HEK293 (cell line): Measurements from ENCODE around the gene NOVA2.
A peak's percentile ranks its signal among the peaks of the same experiment; 100 is the strongest.

Experiments used
- KLF8 ChIP-seq: fragments of 450-650 bp; formaldehyde crosslinking; IDR thresholded peaks from 2 replicates; pipeline ENCODE4 v1.5.1; 2016; ENCODE audit warnings: missing biosample characterization, missing genetic modification characterization
- MZF1 ChIP-seq: fragments of 450-650 bp; formaldehyde crosslinking; IDR thresholded peaks from 2 replicates; pipeline ENCODE4 v1.5.1; 2017; ENCODE audit warnings: missing biosample characterization, missing genetic modification characterization, borderline replicate concordance
- OVOL3 ChIP-seq: fragments of 450-650 bp; formaldehyde crosslinking; IDR thresholded peaks from 2 replicates; pipeline ENCODE4 v1.5.1; 2016; ENCODE audit warnings: missing biosample characterization, missing genetic modification characterization
- SCRT2 ChIP-seq: fragments of 450-650 bp; formaldehyde crosslinking; IDR thresholded peaks from 2 replicates; pipeline ENCODE4 v1.5.1; 2016; ENCODE audit warnings: missing biosample characterization, missing genetic modification characterization
- SP7 ChIP-seq: fragments of 450-650 bp; formaldehyde crosslinking; IDR thresholded peaks from 2 replicates; pipeline ENCODE4 v1.5.1; 2016; ENCODE audit warnings: missing biosample characterization, missing genetic modification characterization
- YY1 ChIP-seq: fragments of 450-650 bp; formaldehyde crosslinking; IDR thresholded peaks from 2 replicates; pipeline ENCODE4 v1.5.1; 2018; ENCODE audit warnings: missing biosample characterization, missing genetic modification characterization
- ZFP69B ChIP-seq: fragments of 450-650 bp; formaldehyde crosslinking; IDR thresholded peaks from 2 replicates; pipeline ENCODE4 v1.5.1; 2016; ENCODE audit warnings: missing biosample characterization, missing genetic modification characterization
- ZNF112 ChIP-seq: fragments of 450-650 bp; formaldehyde crosslinking; IDR thresholded peaks from 2 replicates; pipeline ENCODE4 v1.5.0; 2017; ENCODE audit warnings: missing biosample characterization, missing genetic modification characterization
- ZNF555 ChIP-seq: fragments of 450-650 bp; formaldehyde crosslinking; conservative IDR thresholded peaks from 2 replicates; pipeline ENCODE4 v1.5.1; 2017; ENCODE audit warnings: missing biosample characterization, mild to moderate bottlenecking, missing genetic modification characterization, inconsistent platforms
- ZNF704 ChIP-seq: fragments of 450-650 bp; formaldehyde crosslinking; IDR thresholded peaks from 2 replicates; pipeline ENCODE4 v1.5.1; 2016; ENCODE audit warnings: missing biosample characterization, missing genetic modification characterization
- ZNF747 ChIP-seq: fragments of 450-650 bp; formaldehyde crosslinking; IDR thresholded peaks from 2 replicates; pipeline ENCODE4 v1.5.1; 2016; ENCODE audit warnings: missing biosample characterization, missing genetic modification characterization
- ZNF768 ChIP-seq: fragments of 450-650 bp; formaldehyde crosslinking; IDR thresholded peaks from 2 replicates; pipeline ENCODE4 v1.5.1; 2018; ENCODE audit warnings: missing biosample characterization, mild to moderate bottlenecking, missing genetic modification characterization
- TF ChIP-seq, protein P1 (sequence below): fragments of 450-650 bp; formaldehyde crosslinking; IDR thresholded peaks from 2 replicates; pipeline ENCODE4 v1.5.1; 2016; ENCODE audit warnings: missing biosample characterization, missing genetic modification characterization
- TF ChIP-seq, protein P2 (sequence below): fragments of 450-650 bp; formaldehyde crosslinking; IDR thresholded peaks from 2 replicates; pipeline ENCODE4 v1.5.1; 2016; ENCODE audit warnings: missing biosample characterization, missing genetic modification characterization
- TF ChIP-seq, protein P3 (sequence below): fragments of 450-650 bp; formaldehyde crosslinking; optimal IDR thresholded peaks from 2 replicates; pipeline ENCODE3; 2016; ENCODE audit warnings: missing biosample characterization, mild to moderate bottlenecking, missing genetic modification characterization
- TF ChIP-seq, protein P4 (sequence below): fragments of 450-650 bp; formaldehyde crosslinking; IDR thresholded peaks from 2 replicates; pipeline ENCODE4 v1.5.1; 2016; ENCODE audit warnings: missing biosample characterization, missing genetic modification characterization
- TF ChIP-seq, protein P5 (sequence below): fragments of 450-650 bp; formaldehyde crosslinking; IDR thresholded peaks from 2 replicates; pipeline ENCODE4 v1.5.1; 2016; ENCODE audit warnings: missing biosample characterization, missing genetic modification characterization, borderline replicate concordance
- TF ChIP-seq, protein P6 (sequence below): fragments of 450-650 bp; formaldehyde crosslinking; conservative IDR thresholded peaks from 2 replicates; pipeline ENCODE4 v1.5.1; 2016; ENCODE audit warnings: low read depth, missing biosample characterization, missing genetic modification characterization

NOVA2 gene

GRCh38 chr19:45927565-45928261 is 46.0 kb downstream of the NOVA2 start (continued):
- TF ChIP-seq, protein P1, sequence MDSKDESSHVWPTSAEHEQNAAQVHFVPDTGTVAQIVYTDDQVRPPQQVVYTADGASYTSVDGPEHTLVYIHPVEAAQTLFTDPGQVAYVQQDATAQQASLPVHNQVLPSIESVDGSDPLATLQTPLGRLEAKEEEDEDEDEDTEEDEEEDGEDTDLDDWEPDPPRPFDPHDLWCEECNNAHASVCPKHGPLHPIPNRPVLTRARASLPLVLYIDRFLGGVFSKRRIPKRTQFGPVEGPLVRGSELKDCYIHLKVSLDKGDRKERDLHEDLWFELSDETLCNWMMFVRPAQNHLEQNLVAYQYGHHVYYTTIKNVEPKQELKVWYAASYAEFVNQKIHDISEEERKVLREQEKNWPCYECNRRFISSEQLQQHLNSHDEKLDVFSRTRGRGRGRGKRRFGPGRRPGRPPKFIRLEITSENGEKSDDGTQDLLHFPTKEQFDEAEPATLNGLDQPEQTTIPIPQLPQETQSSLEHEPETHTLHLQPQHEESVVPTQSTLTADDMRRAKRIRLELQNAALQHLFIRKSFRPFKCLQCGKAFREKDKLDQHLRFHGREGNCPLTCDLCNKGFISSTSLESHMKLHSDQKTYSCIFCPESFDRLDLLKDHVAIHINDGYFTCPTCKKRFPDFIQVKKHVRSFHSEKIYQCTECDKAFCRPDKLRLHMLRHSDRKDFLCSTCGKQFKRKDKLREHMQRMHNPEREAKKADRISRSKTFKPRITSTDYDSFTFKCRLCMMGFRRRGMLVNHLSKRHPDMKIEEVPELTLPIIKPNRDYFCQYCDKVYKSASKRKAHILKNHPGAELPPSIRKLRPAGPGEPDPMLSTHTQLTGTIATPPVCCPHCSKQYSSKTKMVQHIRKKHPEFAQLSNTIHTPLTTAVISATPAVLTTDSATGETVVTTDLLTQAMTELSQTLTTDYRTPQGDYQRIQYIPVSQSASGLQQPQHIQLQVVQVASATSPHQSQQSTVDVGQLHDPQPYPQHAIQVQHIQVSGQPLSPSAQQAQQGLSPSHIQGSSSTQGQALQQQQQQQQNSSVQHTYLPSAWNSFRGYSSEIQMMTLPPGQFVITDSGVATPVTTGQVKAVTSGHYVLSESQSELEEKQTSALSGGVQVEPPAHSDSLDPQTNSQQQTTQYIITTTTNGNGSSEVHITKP (tag by site-specific recombination) = no peak; the same call in 1 of the 2 replicates
- TF ChIP-seq ZFP69B = no peak
- TF ChIP-seq ZNF747 (tag by site-specific recombination) = no peak
- peak; percentile 40; the same call in 1 of the 2 replicates for TF ChIP-seq KLF8 (tag by site-specific recombination)
- TF ChIP-seq MZF1 (tag by site-specific recombination) = no peak
- no peak for TF ChIP-seq ZNF112 (tag by site-specific recombination)
- no peak for TF ChIP-seq ZNF555 (tag by site-specific recombination)
- TF ChIP-seq OVOL3 (tag by site-specific recombination) = no peak
- TF ChIP-seq, protein P2, sequence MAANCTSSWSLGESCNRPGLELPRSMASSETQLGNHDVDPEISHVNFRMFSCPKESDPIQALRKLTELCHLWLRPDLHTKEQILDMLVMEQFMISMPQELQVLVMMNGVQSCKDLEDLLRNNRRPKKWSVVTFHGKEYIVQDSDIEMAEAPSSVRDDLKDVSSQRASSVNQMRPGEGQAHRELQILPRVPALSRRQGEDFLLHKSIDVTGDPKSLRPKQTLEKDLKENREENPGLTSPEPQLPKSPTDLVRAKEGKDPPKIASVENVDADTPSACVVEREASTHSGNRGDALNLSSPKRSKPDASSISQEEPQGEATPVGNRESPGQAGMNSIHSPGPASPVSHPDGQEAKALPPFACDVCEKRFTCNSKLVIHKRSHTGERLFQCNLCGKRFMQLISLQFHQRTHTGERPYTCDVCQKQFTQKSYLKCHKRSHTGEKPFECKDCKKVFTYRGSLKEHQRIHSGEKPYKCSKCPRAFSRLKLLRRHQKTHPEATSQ (tag by site-specific recombination) = no peak
- TF ChIP-seq SP7 (tag by site-specific recombination) = peak; percentile 60
- no peak for TF ChIP-seq SCRT2 (tag by site-specific recombination)
- no peak for TF ChIP-seq ZNF704 (tag by site-specific recombination)
- no peak for TF ChIP-seq ZNF768 (tag by site-specific recombination)
- no peak for TF ChIP-seq YY1 (tag by site-specific recombination)
- TF ChIP-seq, protein P3, sequence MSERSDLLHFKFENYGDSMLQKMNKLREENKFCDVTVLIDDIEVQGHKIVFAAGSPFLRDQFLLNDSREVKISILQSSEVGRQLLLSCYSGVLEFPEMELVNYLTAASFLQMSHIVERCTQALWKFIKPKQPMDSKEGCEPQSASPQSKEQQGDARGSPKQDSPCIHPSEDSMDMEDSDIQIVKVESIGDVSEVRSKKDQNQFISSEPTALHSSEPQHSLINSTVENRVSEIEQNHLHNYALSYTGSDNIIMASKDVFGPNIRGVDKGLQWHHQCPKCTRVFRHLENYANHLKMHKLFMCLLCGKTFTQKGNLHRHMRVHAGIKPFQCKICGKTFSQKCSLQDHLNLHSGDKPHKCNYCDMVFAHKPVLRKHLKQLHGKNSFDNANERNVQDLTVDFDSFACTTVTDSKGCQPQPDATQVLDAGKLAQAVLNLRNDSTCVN (tag by site-specific recombination) = no peak
- TF ChIP-seq, protein P4, sequence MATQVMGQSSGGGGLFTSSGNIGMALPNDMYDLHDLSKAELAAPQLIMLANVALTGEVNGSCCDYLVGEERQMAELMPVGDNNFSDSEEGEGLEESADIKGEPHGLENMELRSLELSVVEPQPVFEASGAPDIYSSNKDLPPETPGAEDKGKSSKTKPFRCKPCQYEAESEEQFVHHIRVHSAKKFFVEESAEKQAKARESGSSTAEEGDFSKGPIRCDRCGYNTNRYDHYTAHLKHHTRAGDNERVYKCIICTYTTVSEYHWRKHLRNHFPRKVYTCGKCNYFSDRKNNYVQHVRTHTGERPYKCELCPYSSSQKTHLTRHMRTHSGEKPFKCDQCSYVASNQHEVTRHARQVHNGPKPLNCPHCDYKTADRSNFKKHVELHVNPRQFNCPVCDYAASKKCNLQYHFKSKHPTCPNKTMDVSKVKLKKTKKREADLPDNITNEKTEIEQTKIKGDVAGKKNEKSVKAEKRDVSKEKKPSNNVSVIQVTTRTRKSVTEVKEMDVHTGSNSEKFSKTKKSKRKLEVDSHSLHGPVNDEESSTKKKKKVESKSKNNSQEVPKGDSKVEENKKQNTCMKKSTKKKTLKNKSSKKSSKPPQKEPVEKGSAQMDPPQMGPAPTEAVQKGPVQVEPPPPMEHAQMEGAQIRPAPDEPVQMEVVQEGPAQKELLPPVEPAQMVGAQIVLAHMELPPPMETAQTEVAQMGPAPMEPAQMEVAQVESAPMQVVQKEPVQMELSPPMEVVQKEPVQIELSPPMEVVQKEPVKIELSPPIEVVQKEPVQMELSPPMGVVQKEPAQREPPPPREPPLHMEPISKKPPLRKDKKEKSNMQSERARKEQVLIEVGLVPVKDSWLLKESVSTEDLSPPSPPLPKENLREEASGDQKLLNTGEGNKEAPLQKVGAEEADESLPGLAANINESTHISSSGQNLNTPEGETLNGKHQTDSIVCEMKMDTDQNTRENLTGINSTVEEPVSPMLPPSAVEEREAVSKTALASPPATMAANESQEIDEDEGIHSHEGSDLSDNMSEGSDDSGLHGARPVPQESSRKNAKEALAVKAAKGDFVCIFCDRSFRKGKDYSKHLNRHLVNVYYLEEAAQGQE (tag by site-specific recombination) = no peak
- TF ChIP-seq, protein P5, sequence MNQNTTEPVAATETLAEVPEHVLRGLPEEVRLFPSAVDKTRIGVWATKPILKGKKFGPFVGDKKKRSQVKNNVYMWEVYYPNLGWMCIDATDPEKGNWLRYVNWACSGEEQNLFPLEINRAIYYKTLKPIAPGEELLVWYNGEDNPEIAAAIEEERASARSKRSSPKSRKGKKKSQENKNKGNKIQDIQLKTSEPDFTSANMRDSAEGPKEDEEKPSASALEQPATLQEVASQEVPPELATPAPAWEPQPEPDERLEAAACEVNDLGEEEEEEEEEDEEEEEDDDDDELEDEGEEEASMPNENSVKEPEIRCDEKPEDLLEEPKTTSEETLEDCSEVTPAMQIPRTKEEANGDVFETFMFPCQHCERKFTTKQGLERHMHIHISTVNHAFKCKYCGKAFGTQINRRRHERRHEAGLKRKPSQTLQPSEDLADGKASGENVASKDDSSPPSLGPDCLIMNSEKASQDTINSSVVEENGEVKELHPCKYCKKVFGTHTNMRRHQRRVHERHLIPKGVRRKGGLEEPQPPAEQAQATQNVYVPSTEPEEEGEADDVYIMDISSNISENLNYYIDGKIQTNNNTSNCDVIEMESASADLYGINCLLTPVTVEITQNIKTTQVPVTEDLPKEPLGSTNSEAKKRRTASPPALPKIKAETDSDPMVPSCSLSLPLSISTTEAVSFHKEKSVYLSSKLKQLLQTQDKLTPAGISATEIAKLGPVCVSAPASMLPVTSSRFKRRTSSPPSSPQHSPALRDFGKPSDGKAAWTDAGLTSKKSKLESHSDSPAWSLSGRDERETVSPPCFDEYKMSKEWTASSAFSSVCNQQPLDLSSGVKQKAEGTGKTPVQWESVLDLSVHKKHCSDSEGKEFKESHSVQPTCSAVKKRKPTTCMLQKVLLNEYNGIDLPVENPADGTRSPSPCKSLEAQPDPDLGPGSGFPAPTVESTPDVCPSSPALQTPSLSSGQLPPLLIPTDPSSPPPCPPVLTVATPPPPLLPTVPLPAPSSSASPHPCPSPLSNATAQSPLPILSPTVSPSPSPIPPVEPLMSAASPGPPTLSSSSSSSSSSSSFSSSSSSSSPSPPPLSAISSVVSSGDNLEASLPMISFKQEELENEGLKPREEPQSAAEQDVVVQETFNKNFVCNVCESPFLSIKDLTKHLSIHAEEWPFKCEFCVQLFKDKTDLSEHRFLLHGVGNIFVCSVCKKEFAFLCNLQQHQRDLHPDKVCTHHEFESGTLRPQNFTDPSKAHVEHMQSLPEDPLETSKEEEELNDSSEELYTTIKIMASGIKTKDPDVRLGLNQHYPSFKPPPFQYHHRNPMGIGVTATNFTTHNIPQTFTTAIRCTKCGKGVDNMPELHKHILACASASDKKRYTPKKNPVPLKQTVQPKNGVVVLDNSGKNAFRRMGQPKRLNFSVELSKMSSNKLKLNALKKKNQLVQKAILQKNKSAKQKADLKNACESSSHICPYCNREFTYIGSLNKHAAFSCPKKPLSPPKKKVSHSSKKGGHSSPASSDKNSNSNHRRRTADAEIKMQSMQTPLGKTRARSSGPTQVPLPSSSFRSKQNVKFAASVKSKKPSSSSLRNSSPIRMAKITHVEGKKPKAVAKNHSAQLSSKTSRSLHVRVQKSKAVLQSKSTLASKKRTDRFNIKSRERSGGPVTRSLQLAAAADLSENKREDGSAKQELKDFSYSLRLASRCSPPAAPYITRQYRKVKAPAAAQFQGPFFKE (tag by site-specific recombination) = no peak
- TF ChIP-seq, protein P6, sequence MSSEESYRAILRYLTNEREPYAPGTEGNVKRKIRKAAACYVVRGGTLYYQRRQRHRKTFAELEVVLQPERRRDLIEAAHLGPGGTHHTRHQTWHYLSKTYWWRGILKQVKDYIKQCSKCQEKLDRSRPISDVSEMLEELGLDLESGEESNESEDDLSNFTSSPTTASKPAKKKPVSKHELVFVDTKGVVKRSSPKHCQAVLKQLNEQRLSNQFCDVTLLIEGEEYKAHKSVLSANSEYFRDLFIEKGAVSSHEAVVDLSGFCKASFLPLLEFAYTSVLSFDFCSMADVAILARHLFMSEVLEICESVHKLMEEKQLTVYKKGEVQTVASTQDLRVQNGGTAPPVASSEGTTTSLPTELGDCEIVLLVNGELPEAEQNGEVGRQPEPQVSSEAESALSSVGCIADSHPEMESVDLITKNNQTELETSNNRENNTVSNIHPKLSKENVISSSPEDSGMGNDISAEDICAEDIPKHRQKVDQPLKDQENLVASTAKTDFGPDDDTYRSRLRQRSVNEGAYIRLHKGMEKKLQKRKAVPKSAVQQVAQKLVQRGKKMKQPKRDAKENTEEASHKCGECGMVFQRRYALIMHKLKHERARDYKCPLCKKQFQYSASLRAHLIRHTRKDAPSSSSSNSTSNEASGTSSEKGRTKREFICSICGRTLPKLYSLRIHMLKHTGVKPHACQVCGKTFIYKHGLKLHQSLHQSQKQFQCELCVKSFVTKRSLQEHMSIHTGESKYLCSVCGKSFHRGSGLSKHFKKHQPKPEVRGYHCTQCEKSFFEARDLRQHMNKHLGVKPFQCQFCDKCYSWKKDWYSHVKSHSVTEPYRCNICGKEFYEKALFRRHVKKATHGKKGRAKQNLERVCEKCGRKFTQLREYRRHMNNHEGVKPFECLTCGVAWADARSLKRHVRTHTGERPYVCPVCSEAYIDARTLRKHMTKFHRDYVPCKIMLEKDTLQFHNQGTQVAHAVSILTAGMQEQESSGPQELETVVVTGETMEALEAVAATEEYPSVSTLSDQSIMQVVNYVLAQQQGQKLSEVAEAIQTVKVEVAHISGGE (tag by site-specific recombination) = peak; percentile 27; the same call in 1 of the 2 replicates
